ENCODE data around the gene G6PC2. TPM values are rescaled to one million over a fixed set of nuclear protein-coding genes. Genes with fewer than 3 reads are reported as not detected.

Gene G6PC2
- total and polyA plus RNA-seq, 5 donors from 2014 or later = not detected

DNA sequence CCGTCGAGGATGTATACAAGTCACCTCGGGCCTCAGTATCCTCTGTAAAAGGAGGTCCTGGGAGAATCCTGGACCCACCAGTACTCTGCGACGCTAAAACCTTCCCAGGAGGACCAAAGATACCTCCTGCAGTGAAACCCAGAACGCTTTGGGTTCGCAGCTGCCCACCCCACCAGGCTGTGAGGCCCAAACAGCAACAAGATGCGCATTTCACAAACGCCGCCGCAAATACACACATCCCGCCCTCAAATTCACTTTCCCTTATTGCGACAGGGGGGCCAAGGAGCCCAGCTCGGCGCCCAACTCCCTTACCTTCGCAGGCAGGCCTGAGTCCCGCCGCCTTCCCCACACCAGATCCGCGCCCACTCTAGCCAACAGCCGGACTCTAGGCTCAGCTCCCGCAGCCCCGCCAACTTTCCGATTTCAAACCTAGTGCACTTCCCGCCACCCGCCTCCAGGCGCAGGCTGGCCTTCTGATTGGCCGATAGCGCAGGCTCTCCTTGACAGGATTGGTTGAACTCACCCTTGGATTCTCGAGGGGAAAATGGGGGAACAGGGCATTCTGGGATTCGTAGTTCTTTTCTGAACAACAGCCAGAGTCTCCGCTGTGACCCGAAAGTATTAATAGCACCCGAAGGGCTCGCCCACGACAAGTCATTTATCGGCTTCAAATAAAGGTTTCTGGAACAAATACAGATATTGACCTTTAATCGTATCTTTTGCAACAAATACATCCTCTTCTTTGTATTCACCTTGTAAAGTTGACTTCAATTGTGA, 10.9 kb upstream of the G6PC2 start, which contains the start of gene SPC25:
SPC25 (minus strand) TSS at position 425 of the 777 bp plus-strand sequence. CDS start 911 bp downstream, outside the sequence.
- H3K27ac Mint-ChIP-seq = peak within 1 kb of the TSS; percentile 11 to 95 (median 27)
- ATAC-seq (ENCODE audit: low read depth in 2 of 2) (peak; percentile 94 to 99), DNase-seq (peak; percentile 81 to 94 (median 88))
- Histone ChIP-seq H3K4me1 (ENCODE audit: control insufficient read depth, insufficient read depth, low read length, poor library complexity, severe bottlenecking) (peaks cover 10% of the 10 kb centered on the region), H3K27ac (ENCODE audit: insufficient read depth, low read length, poor library complexity, severe bottlenecking) (no peak within 1 kb of the TSS), H3K9me3 (ENCODE audit: control insufficient read depth in 2 of 2, low read length in 2 of 2) (no peaks in the 10 kb centered on the region), H3K36me3 (ENCODE audit: control insufficient read depth, insufficient read depth, low read length) (no peaks in the 10 kb centered on the region), H3K4me3 (ENCODE audit: low read depth, low read length) (peak within 1 kb of the TSS; percentile 75), H3K27me3 (ENCODE audit: control insufficient read depth, insufficient read depth, low read length) (peaks cover 3% of the 10 kb centered on the region)
- peak within 1 kb of the TSS; percentile 89 to 98 (median 94) for H3K4me3 Mint-ChIP-seq
- peaks cover 36% of the 10 kb centered on the region for H3K27me3 Mint-ChIP-seq
- peaks cover 0 to 1% (median 0%) of the 10 kb centered on the region in 7 donors for H3K9me3 Mint-ChIP-seq
- peaks cover 7 to 10% (median 8%) of the 10 kb centered on the region in 4 donors for H3K4me1 Mint-ChIP-seq
- H3K36me3 Mint-ChIP-seq = no peaks in the 10 kb centered on the region

GRCh38 chr2:168892327-168892726, 8.8 kb upstream of the G6PC2 start:
- no peak for ATAC-seq (ENCODE audit: low read depth in 2 of 2)
- Histone ChIP-seq H3K4me3 (ENCODE audit: low read depth, low read length) (no peak overlapping the region), H3K9me3 (ENCODE audit: control insufficient read depth in 2 of 2, low read length in 2 of 2) (no peaks in the 10 kb centered on the region), H3K36me3 (ENCODE audit: control insufficient read depth, insufficient read depth, low read length) (no peaks in the 10 kb centered on the region), H3K27ac (ENCODE audit: insufficient read depth, low read length, poor library complexity, severe bottlenecking) (no peak overlapping the region), H3K27me3 (ENCODE audit: control insufficient read depth, insufficient read depth, low read length) (peaks cover 7% of the 10 kb centered on the region), H3K4me1 (ENCODE audit: control insufficient read depth, insufficient read depth, low read length, poor library complexity, severe bottlenecking) (peaks cover 10% of the 10 kb centered on the region)
- Mint-ChIP-seq H3K27ac (no peak overlapping the region), H3K4me1 (peaks cover 7 to 10% (median 8%) of the 10 kb centered on the region in 4 donors), H3K9me3 (peaks cover 0 to 4% (median 0%) of the 10 kb centered on the region in 7 donors), H3K27me3 (peaks cover 48% of the 10 kb centered on the region), H3K4me3 (peak overlapping the region in 1 of 4 donors; percentile 8), H3K36me3 (no peaks in the 10 kb centered on the region)
- DNase-seq = no peak

DNA sequence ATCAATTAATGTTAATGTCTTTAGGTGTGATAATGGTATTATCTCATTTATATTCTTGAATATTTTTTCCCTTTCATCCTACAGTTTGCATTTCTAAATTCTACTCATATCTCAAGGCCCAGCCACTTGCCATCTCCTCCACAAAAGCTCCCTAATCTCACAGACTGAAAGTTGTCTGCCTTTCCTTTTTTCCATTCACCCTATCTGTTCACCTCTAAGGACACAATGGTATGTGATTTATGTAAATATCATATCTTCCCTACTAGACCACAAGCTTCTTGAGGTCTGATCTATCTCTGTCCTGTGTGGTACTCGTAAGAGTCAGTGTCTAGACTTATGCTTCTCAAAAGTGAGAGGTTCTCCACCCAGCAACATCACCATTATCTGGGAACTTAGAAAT, 7.0 kb upstream of the G6PC2 start:
- peaks cover 0 to 4% (median 0%) of the 10 kb centered on the region in 7 donors for H3K9me3 Mint-ChIP-seq
- Histone ChIP-seq H3K36me3 (ENCODE audit: control insufficient read depth, insufficient read depth, low read length) (no peaks in the 10 kb centered on the region), H3K27ac (ENCODE audit: insufficient read depth, low read length, poor library complexity, severe bottlenecking) (no peak overlapping the region), H3K4me3 (ENCODE audit: low read depth, low read length) (no peak overlapping the region), H3K27me3 (ENCODE audit: control insufficient read depth, insufficient read depth, low read length) (peaks cover 7% of the 10 kb centered on the region), H3K4me1 (ENCODE audit: control insufficient read depth, insufficient read depth, low read length, poor library complexity, severe bottlenecking) (peaks cover 10% of the 10 kb centered on the region), H3K9me3 (ENCODE audit: control insufficient read depth in 2 of 2, low read length in 2 of 2) (no peaks in the 10 kb centered on the region)
- H3K4me3 Mint-ChIP-seq = no peak overlapping the region
- H3K27me3 Mint-ChIP-seq = peaks cover 48% of the 10 kb centered on the region
- no peak overlapping the region for H3K27ac Mint-ChIP-seq
- peaks cover 7 to 10% (median 8%) of the 10 kb centered on the region in 4 donors for H3K4me1 Mint-ChIP-seq
- H3K36me3 Mint-ChIP-seq = no peaks in the 10 kb centered on the region
- ATAC-seq (ENCODE audit: low read depth in 2 of 2) = no peak
- no peak for DNase-seq

- Histone ChIP-seq H3K9me3 (ENCODE audit: control insufficient read depth in 2 of 2, low read length in 2 of 2) (no peaks in the 10 kb centered on the region), H3K27ac (ENCODE audit: insufficient read depth, low read length, poor library complexity, severe bottlenecking) (no peak overlapping the region), H3K4me3 (ENCODE audit: low read depth, low read length) (no peak overlapping the region), H3K27me3 (ENCODE audit: control insufficient read depth, insufficient read depth, low read length) (peaks cover 7% of the 10 kb centered on the region), H3K4me1 (ENCODE audit: control insufficient read depth, insufficient read depth, low read length, poor library complexity, severe bottlenecking) (peaks cover 9% of the 10 kb centered on the region), H3K36me3 (ENCODE audit: control insufficient read depth, insufficient read depth, low read length) (no peaks in the 10 kb centered on the region)
- H3K4me3 Mint-ChIP-seq = no peak overlapping the region
- no peak for ATAC-seq (ENCODE audit: low read depth in 2 of 2)
- DNase-seq = no peak
- no peak overlapping the region for H3K27ac Mint-ChIP-seq
- H3K27me3 Mint-ChIP-seq = peaks cover 48% of the 10 kb centered on the region
- H3K9me3 Mint-ChIP-seq = peaks cover 0 to 4% (median 0%) of the 10 kb centered on the region in 7 donors
- H3K4me1 Mint-ChIP-seq = peaks cover 7 to 10% (median 8%) of the 10 kb centered on the region in 4 donors
- H3K36me3 Mint-ChIP-seq = no peaks in the 10 kb centered on the region
Measured at GRCh38 chr2:168894720-168895119, 6.4 kb upstream of the G6PC2 start.

- Mint-ChIP-seq H3K4me3 (no peak overlapping the region), H3K9me3 (peaks cover 0 to 4% (median 0%) of the 10 kb centered on the region in 7 donors), H3K27ac (no peak overlapping the region), H3K4me1 (peaks cover 0 to 3% (median under 1%) of the 10 kb centered on the region in 4 donors), H3K27me3 (peaks cover 45% of the 10 kb centered on the region), H3K36me3 (no peaks in the 10 kb centered on the region)
- Histone ChIP-seq H3K36me3 (ENCODE audit: control insufficient read depth, insufficient read depth, low read length) (no peaks in the 10 kb centered on the region), H3K27ac (ENCODE audit: insufficient read depth, low read length, poor library complexity, severe bottlenecking) (no peak overlapping the region), H3K4me1 (ENCODE audit: control insufficient read depth, insufficient read depth, low read length, poor library complexity, severe bottlenecking) (peaks cover 1% of the 10 kb centered on the region), H3K27me3 (ENCODE audit: control insufficient read depth, insufficient read depth, low read length) (peaks cover 7% of the 10 kb centered on the region), H3K9me3 (ENCODE audit: control insufficient read depth in 2 of 2, low read length in 2 of 2) (no peaks in the 10 kb centered on the region), H3K4me3 (ENCODE audit: low read depth, low read length) (no peak overlapping the region)
- ATAC-seq (ENCODE audit: low read depth in 2 of 2) (no peak), DNase-seq (no peak)
Measured at GRCh38 chr2:168895771-168896170, 5.3 kb upstream of the G6PC2 start.

- Histone ChIP-seq H3K27me3 (ENCODE audit: control insufficient read depth, insufficient read depth, low read length) (peaks cover 12% of the 10 kb centered on the region), H3K4me3 (ENCODE audit: low read depth, low read length) (no peak overlapping the region), H3K27ac (ENCODE audit: insufficient read depth, low read length, poor library complexity, severe bottlenecking) (no peak overlapping the region), H3K4me1 (ENCODE audit: control insufficient read depth, insufficient read depth, low read length, poor library complexity, severe bottlenecking) (no peaks in the 10 kb centered on the region), H3K9me3 (ENCODE audit: control insufficient read depth in 2 of 2, low read length in 2 of 2) (no peaks in the 10 kb centered on the region), H3K36me3 (ENCODE audit: control insufficient read depth, insufficient read depth, low read length) (no peaks in the 10 kb centered on the region)
- DNase-seq (no peak), ATAC-seq (ENCODE audit: low read depth in 2 of 2) (no peak)
- no peaks in the 10 kb centered on the region for H3K4me1 Mint-ChIP-seq
- H3K9me3 Mint-ChIP-seq = peaks cover 0 to 4% (median 0%) of the 10 kb centered on the region in 7 donors
- H3K36me3 Mint-ChIP-seq = no peaks in the 10 kb centered on the region
- H3K4me3 Mint-ChIP-seq = no peak overlapping the region
- no peak overlapping the region for H3K27ac Mint-ChIP-seq
- H3K27me3 Mint-ChIP-seq = peaks cover 40% of the 10 kb centered on the region
Measured at GRCh38 chr2:168896783-168897182, 4.3 kb upstream of the G6PC2 start.

- Histone ChIP-seq H3K27ac (ENCODE audit: insufficient read depth, low read length, poor library complexity, severe bottlenecking) (no peak overlapping the region), H3K27me3 (ENCODE audit: control insufficient read depth, insufficient read depth, low read length) (peaks cover 9% of the 10 kb centered on the region), H3K4me3 (ENCODE audit: low read depth, low read length) (no peak overlapping the region), H3K4me1 (ENCODE audit: control insufficient read depth, insufficient read depth, low read length, poor library complexity, severe bottlenecking) (no peaks in the 10 kb centered on the region), H3K9me3 (ENCODE audit: control insufficient read depth in 2 of 2, low read length in 2 of 2) (no peaks in the 10 kb centered on the region), H3K36me3 (ENCODE audit: control insufficient read depth, insufficient read depth, low read length) (no peaks in the 10 kb centered on the region)
- DNase-seq = no peak
- no peaks in the 10 kb centered on the region for H3K4me1 Mint-ChIP-seq
- H3K9me3 Mint-ChIP-seq = peaks cover 0 to 4% (median 0%) of the 10 kb centered on the region in 7 donors
- no peak for ATAC-seq (ENCODE audit: low read depth in 2 of 2)
- no peak overlapping the region for H3K4me3 Mint-ChIP-seq
- H3K36me3 Mint-ChIP-seq = no peaks in the 10 kb centered on the region
- no peak overlapping the region for H3K27ac Mint-ChIP-seq
- peaks cover 35% of the 10 kb centered on the region for H3K27me3 Mint-ChIP-seq
Measured at GRCh38 chr2:168897449-168897848, 3.6 kb upstream of the G6PC2 start.
